Testis (tissue), 3 donors: Measurements from ENCODE around the gene MBD3L3. TPM values are rescaled to one million over a fixed set of nuclear protein-coding genes. Genes with fewer than 3 reads are reported as not detected.
"Not testable (repeated sequence)": the region's sequence is repeated elsewhere in the genome, so short reads cannot be mapped to it uniquely, and the experiment has no call there.

Source experiments
- DNase-seq: peaks from one replicate; pipeline ENCODE4 v3.0.0-alpha.2; 2019
- H3K27ac ChIP-seq, 2 donors: fragments of 200-600 bp; sonication (generic); one replicate each; pipeline ENCODE4 v1.5.1; 2019
- H3K27me3 ChIP-seq: fragments of 200-600 bp; sonication (generic); one replicate; pipeline ENCODE4 v1.5.1; 2019
- H3K36me3 ChIP-seq: fragments of 200-600 bp; sonication (generic); one replicate; pipeline ENCODE4 v1.5.1; 2017; ENCODE audit warnings: low read depth; ENCODE audit errors: missing control alignments
- H3K4me1 ChIP-seq: fragments of 200-600 bp; sonication (generic); one replicate; pipeline ENCODE4 v1.5.1; 2019
- H3K4me3 ChIP-seq, 2 donors: fragments of 200-600 bp; sonication (generic); one replicate each; pipeline ENCODE4 v1.5.1; 2017 to 2019
- H3K9me3 ChIP-seq: fragments of 200-600 bp; sonication (generic); one replicate; pipeline ENCODE4 v1.5.1; 2017
- CTCF ChIP-seq, 3 experiments: fragments of 450-650 bp in 2 of 3; fragments of 200-600 bp in 1 of 3; sonication (generic) in 1 of 3; IDR thresholded peaks; one replicate each; pipeline ENCODE4 v1.5.1; 2016 to 2019; ENCODE audit warnings: antibody characterized with exemption in 3 of 3, mild to moderate bottlenecking in 2 of 3, moderate library complexity in 1 of 3
- POLR2A ChIP-seq: fragments of 450-650 bp; IDR thresholded peaks from one replicate; pipeline ENCODE4 v1.6.1; 2017; ENCODE audit warnings: antibody characterized with exemption, mild to moderate bottlenecking, moderate library complexity
- WGBS, 2 donors: methylation state at CpG; one replicate each; pipeline ENCODE4 v1.1.5; 2018; 5-methylcytosine and 5-hydroxymethylcytosine counted together
- intact Hi-C: fragments of 100-400 bp; cut with DNase I; formaldehyde crosslinking; loops from one replicate; pipeline ENCODE4 v1.15.1; 2023; ENCODE audit warnings: low total_unique reads
- polyA plus RNA-seq: library from polyadenylated mRNA; stranded (reverse); fragments of 350-450 nt; fragmentation: Illumina TruSeq; extraction: RNeasy Lipid Tissue Mini Kit (QIAGEN cat#74804); gene quantifications from one replicate; pipeline ENCODE4 v1.2.3, GENCODE V29; 2014; ENCODE audit warnings: low read depth, low replicate concordance; ENCODE audit not compliant: insufficient read depth
- total RNA-seq, 2 donors: library from RNA; depleted of rRNA; stranded (reverse); fragments of >200 nt; gene quantifications; one replicate each; pipeline ENCODE4 v1.2.3, GENCODE V29; 2016

Gene MBD3L3
- total and polyA plus RNA-seq, 3 donors from 2014 or later = 2.2 to 2.6 TPM; not detected in 1

- H3K4me3 ChIP-seq, H3K27me3 ChIP-seq, H3K4me1 ChIP-seq, intact Hi-C loops, H3K9me3 ChIP-seq, DNase-seq, H3K36me3 ChIP-seq, H3K27ac ChIP-seq: not testable (repeated sequence)
- WGBS, 2 donors = 85% methylated on average over 3 of the region's 5 CpGs; no CpG with 5 or more reads in 1 of the 2 donors
Observed at GRCh38 chr19:7051421-7051820, 7.1 kb downstream of the MBD3L3 start.

- H3K27ac ChIP-seq, H3K9me3 ChIP-seq, intact Hi-C loops, DNase-seq, H3K4me1 ChIP-seq, H3K27me3 ChIP-seq, H3K36me3 ChIP-seq, H3K4me3 ChIP-seq: not testable (repeated sequence)
- WGBS, 2 donors = no CpG with 5 or more reads among the region's 7 CpGs
Observed at GRCh38 chr19:7049021-7049420, 9.5 kb downstream of the MBD3L3 start, which contains the start of gene MBD3L2. MBD3L2 (plus strand) TSS chr19:7049321; CDS start chr19:7049374, 53 bp downstream.

- no CpG with 5 or more reads among the region's 2 CpGs for WGBS, 2 donors
- DNase-seq, H3K36me3 ChIP-seq, H3K4me1 ChIP-seq, H3K4me3 ChIP-seq, H3K27me3 ChIP-seq, intact Hi-C loops, H3K9me3 ChIP-seq, H3K27ac ChIP-seq: not testable (repeated sequence)
Observed at GRCh38 chr19:7041563-7041962, 16.9 kb downstream of the MBD3L3 start.

- H3K4me3 ChIP-seq, intact Hi-C loops, H3K27ac ChIP-seq, DNase-seq, H3K27me3 ChIP-seq, H3K4me1 ChIP-seq, H3K9me3 ChIP-seq, H3K36me3 ChIP-seq: not testable (repeated sequence)
- 80 to 100% methylated on average over 1 of the region's 9 CpGs for WGBS, 2 donors
Observed at GRCh38 chr19:7040079-7040478, 18.4 kb downstream of the MBD3L3 start, which contains the start of gene MBD3L4. MBD3L4 (minus strand) TSS chr19:7040179; CDS start chr19:7040144, 35 bp downstream.

GRCh38 chr19:7030278-7030677 lies 28.2 kb downstream of the MBD3L3 start, which contains the start of gene MBD3L5:
MBD3L5 (plus strand) TSS chr19:7030578; CDS start chr19:7030612, 34 bp downstream.
- intact Hi-C loops, H3K4me3 ChIP-seq, H3K36me3 ChIP-seq, H3K4me1 ChIP-seq, H3K27me3 ChIP-seq, DNase-seq, H3K9me3 ChIP-seq, H3K27ac ChIP-seq: not testable (repeated sequence)
- WGBS, 2 donors = 89% methylated on average over 1 of the region's 9 CpGs; no CpG with 5 or more reads in 1 of the 2 donors

- H3K4me3 ChIP-seq, H3K27ac ChIP-seq, intact Hi-C loops, H3K9me3 ChIP-seq, DNase-seq, H3K27me3 ChIP-seq, H3K36me3 ChIP-seq, H3K4me1 ChIP-seq: not testable (repeated sequence)
- WGBS, 2 donors = no CpG with 5 or more reads among the region's 1 CpG
Observed at GRCh38 chr19:7028790-7029189, 29.7 kb downstream of the MBD3L3 start.

- H3K9me3 ChIP-seq, DNase-seq, intact Hi-C loops, H3K36me3 ChIP-seq, H3K27ac ChIP-seq, H3K4me3 ChIP-seq, H3K4me1 ChIP-seq, H3K27me3 ChIP-seq: not testable (repeated sequence)
- WGBS, 2 donors = no CpG with 5 or more reads among the region's 6 CpGs
Observed at GRCh38 chr19:7021331-7021730, 37.1 kb downstream of the MBD3L3 start, which contains the start of gene MBD3L2B. MBD3L2B (minus strand) TSS chr19:7021431; CDS start chr19:7021397, 34 bp downstream.

- intact Hi-C loops = no loop called here
- H3K36me3 ChIP-seq = no peaks in the 10 kb centered on the region
- WGBS, 2 donors = 83 to 84% methylated on average over 6 of the region's 6 CpGs
- no peaks in the 10 kb centered on the region for H3K9me3 ChIP-seq
- TF ChIP-seq CTCF (IDR thresholded peaks at IDR 0.05) (no peak), POLR2A (no peak)
- DNase-seq = no peak
- no peaks in the 10 kb centered on the region for H3K27me3 ChIP-seq
- no peak overlapping the region for H3K27ac ChIP-seq
- H3K4me3 ChIP-seq = no peak overlapping the region
- no peaks in the 10 kb centered on the region for H3K4me1 ChIP-seq
Observed at GRCh38 chr19:7018828-7019227, 39.6 kb downstream of the MBD3L3 start.
